Prostate gland (tissue), 2 donors: ENCODE results near the gene NUS1.

Experiments
- CTCF ChIP-seq, 4 experiments: fragments of 200-600 bp in 2 of 4; fragments of 450-650 bp in 2 of 4; sonication (generic) in 2 of 4; IDR thresholded peaks; 1 replicate in 3 of 4; 2 replicates in 1 of 4; pipeline ENCODE4 v1.5.1; 2016 to 2019; ENCODE audit warnings: antibody characterized with exemption in 4 of 4, mild to moderate bottlenecking in 2 of 4, moderate library complexity in 2 of 4
- POLR2A ChIP-seq: fragments of 450-650 bp; IDR thresholded peaks from one replicate; pipeline ENCODE4 v1.6.1; 2016; ENCODE audit warnings: antibody characterized with exemption, mild to moderate bottlenecking
- POLR2AphosphoS5 ChIP-seq: sonication (generic); formaldehyde crosslinking; IDR thresholded peaks from one replicate; pipeline ENCODE4 v1.6.1; 2017; ENCODE audit warnings: antibody characterized with exemption

- TF ChIP-seq CTCF (IDR thresholded peaks at IDR 0.05) (no peak), POLR2A (no peak), POLR2AphosphoS5 (no peak)
Observed at GRCh38 chr6:117642976-117643375, 32.3 kb upstream of the NUS1 start.
